Sigmoid colon (tissue), 7 donors: ENCODE data around the gene TSR3. TPM values are rescaled to one million over a fixed set of nuclear protein-coding genes. Genes with fewer than 3 reads are reported as not detected.

ENCODE experiments used
- DNase-seq: peaks from one replicate; pipeline ENCODE4 v3.0.0-alpha.2; 2019
- H3K27ac ChIP-seq, 4 donors: fragments of 200-600 bp; sonication (generic); one replicate each; pipeline ENCODE4 v1.5.1; 2016 to 2019; ENCODE audit warnings: mild to moderate bottlenecking in 1 of 4
- H3K27me3 ChIP-seq, 3 donors: fragments of 200-600 bp; sonication (generic); one replicate each; pipeline ENCODE4 v1.5.1; 2019; ENCODE audit warnings: mild to moderate bottlenecking in 1 of 3
- H3K36me3 ChIP-seq, 4 donors: fragments of 200-600 bp; sonication (generic); one replicate each; pipeline ENCODE4 v1.5.1; 2016 to 2019
- H3K4me1 ChIP-seq, 4 donors: fragments of 200-600 bp; sonication (generic); one replicate each; pipeline ENCODE4 v1.5.1; 2017 to 2019
- H3K4me3 ChIP-seq, 4 donors: fragments of 200-600 bp; sonication (generic); one replicate each; pipeline ENCODE4 v1.5.1; 2017 to 2019; ENCODE audit warnings: mild to moderate bottlenecking in 2 of 4, moderate library complexity in 1 of 4
- H3K9me3 ChIP-seq, 4 donors: fragments of 200-600 bp in 3 of 4; sonication (generic) in 3 of 4; one replicate each; pipeline versions ENCODE4 v1.5.1 to v1.6.1; 2013 to 2019
- EP300 ChIP-seq, 4 donors: sonication (generic); formaldehyde crosslinking; IDR thresholded peaks; one replicate each; pipeline ENCODE4 v1.6.1; 2017; ENCODE audit warnings: antibody characterized with exemption in 4 of 4
- POLR2A ChIP-seq, 2 donors: fragments of 450-650 bp; IDR thresholded peaks; one replicate each; pipeline ENCODE4 v1.6.1; 2016; ENCODE audit warnings: antibody characterized with exemption in 2 of 2, mild to moderate bottlenecking in 2 of 2, moderate library complexity in 2 of 2
- POLR2AphosphoS5 ChIP-seq, 4 donors: sonication (generic); formaldehyde crosslinking; IDR thresholded peaks; one replicate each; pipeline ENCODE4 v1.6.1; 2017; ENCODE audit warnings: antibody characterized with exemption in 4 of 4
- WGBS, 2 donors: extraction: QIAGEN DNeasy Blood & Tissue Kit; methylation state at CpG; one replicate each; pipeline ENCODE4 v1.1.7; 2013; 5-methylcytosine and 5-hydroxymethylcytosine counted together
- intact Hi-C: fragments of 100-400 bp; cut with DNase I; formaldehyde crosslinking; loops from one replicate; pipeline ENCODE4 v1.15.1; 2023
- polyA plus RNA-seq, 3 donors: library from polyadenylated mRNA; stranded (reverse); fragments of 200-250 nt; gene quantifications; one replicate each; pipeline ENCODE4 v1.2.3, GENCODE V29; 2013
- total RNA-seq, 4 donors: library from RNA; depleted of rRNA; stranded (reverse); fragments of >200 nt; gene quantifications; one replicate each; pipeline ENCODE4 v1.1.0, GENCODE V29; 2016
- TF ChIP-seq, protein P1 (sequence below), 4 experiments: fragments of 450-650 bp in 3 of 4; fragments of 200-600 bp in 1 of 4; IDR thresholded peaks; one replicate each; pipeline ENCODE4 v1.5.1; 2016 to 2019; ENCODE audit warnings: antibody characterized with exemption in 4 of 4, mild to moderate bottlenecking in 3 of 4, moderate library complexity in 2 of 4
- donor health status: healthy with polysubstance abuse.
- donor health status: Bipolar disorder and iron deficiency.
- donor health status: healthy.

The TSR3 gene
- total and polyA plus RNA-seq, 7 donors: 59.0 to 107 (median 83.4) TPM

DNA sequence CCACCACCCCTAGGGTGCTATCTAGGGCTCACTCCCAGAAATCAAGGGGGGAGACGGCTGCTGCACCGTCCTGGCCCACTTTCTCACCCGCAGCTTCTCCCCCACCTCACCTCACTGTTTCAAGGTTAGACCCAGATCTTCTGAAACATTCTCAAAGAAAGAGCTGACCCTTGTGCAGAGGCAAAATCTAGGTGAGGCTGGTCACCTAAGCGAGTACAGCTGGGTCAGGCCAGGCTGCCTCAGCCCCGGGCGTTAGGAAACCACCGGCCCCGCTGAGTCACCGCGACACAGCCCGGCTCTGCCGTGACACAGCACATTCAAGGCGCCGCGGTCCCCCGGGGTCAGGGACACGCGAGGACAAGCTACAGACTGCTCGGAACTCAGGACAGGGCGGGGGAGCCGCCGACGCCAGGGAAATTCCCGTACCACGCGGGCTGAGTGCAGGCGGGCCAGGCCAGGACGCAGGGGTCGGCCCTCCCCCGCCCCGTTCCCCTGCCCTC, 27.2 kb upstream of the TSR3 start:
- Histone ChIP-seq H3K4me3 (peak overlapping the region; percentile 22 to 62 (median 52)), H3K36me3 (peaks cover 0 to 44% (median 11%) of the 10 kb centered on the region in 4 donors), H3K27ac (peak overlapping the region; percentile 69 to 80 (median 74)), H3K9me3 (no peaks in the 10 kb centered on the region), H3K4me1 (peaks cover 0 to 24% (median 22%) of the 10 kb centered on the region in 4 donors), H3K27me3 (no peaks in the 10 kb centered on the region)
- TF ChIP-seq EP300 (IDR thresholded peaks at IDR 0.05): peak in 3 of 4 donors; percentile 7 to 73 (median 53)
- TF ChIP-seq, protein P1, sequence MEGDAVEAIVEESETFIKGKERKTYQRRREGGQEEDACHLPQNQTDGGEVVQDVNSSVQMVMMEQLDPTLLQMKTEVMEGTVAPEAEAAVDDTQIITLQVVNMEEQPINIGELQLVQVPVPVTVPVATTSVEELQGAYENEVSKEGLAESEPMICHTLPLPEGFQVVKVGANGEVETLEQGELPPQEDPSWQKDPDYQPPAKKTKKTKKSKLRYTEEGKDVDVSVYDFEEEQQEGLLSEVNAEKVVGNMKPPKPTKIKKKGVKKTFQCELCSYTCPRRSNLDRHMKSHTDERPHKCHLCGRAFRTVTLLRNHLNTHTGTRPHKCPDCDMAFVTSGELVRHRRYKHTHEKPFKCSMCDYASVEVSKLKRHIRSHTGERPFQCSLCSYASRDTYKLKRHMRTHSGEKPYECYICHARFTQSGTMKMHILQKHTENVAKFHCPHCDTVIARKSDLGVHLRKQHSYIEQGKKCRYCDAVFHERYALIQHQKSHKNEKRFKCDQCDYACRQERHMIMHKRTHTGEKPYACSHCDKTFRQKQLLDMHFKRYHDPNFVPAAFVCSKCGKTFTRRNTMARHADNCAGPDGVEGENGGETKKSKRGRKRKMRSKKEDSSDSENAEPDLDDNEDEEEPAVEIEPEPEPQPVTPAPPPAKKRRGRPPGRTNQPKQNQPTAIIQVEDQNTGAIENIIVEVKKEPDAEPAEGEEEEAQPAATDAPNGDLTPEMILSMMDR (IDR thresholded peaks at IDR 0.05): no peak
- peak in 2 of 4 donors; percentile 13 to 78 for TF ChIP-seq POLR2AphosphoS5 (IDR thresholded peaks at IDR 0.05)
- no peak for TF ChIP-seq POLR2A (IDR thresholded peaks at IDR 0.05)
- peak; percentile 86 for DNase-seq
- WGBS, 2 donors: 8 to 10% methylated on average over 31 of the region's 31 CpGs
- intact Hi-C loops: no loop called here

DNA sequence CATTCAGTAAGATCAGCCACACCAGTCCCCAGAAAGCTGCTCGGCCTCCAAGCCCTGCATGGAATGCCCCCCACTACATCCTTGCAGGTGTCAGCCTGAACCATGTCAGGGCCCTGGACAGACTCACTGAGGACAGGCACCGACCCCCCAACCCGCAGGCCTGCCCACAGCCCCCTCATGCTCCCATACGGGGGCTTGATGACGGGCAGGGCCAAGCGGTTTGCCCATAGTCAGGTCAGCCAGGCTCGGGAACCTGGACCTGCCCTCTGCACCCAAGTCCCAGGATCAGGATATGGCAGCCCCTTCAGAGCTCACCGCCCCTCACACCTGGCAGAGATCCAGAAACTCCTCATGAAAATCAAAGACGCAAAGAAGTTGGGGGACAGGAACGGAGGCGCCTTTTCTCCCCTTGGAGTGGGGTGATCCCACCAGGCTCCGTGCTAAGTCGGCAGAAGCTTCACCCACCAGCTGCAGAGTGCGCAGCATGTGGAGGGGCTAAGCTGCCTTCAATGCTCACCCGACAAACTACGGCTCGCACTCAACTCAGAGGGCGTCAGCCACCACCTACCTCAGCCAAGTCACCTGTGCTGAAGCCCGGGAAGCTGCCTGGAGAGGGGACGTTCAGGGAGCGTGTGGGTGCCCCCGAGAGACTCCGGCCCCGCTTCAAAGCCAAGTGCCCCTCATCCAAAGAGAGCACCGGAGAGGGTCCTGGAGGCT, 26.6 kb upstream of the TSR3 start:
- peak overlapping the region in 3 of 4 donors; percentile 50 to 62 (median 54) for H3K4me3 ChIP-seq
- no peaks in the 10 kb centered on the region for H3K9me3 ChIP-seq
- TF ChIP-seq, protein P1 (IDR thresholded peaks at IDR 0.05): no peak
- TF ChIP-seq POLR2A (IDR thresholded peaks at IDR 0.05): no peak
- no peak for TF ChIP-seq POLR2AphosphoS5 (IDR thresholded peaks at IDR 0.05)
- no peak for TF ChIP-seq EP300 (IDR thresholded peaks at IDR 0.05)
- H3K27me3 ChIP-seq: no peaks in the 10 kb centered on the region
- H3K4me1 ChIP-seq: peaks cover 0 to 24% (median 22%) of the 10 kb centered on the region in 4 donors
- intact Hi-C loops: no loop called here
- DNase-seq: no peak
- peak overlapping the region in 1 of 4 donors; percentile 80 for H3K27ac ChIP-seq
- WGBS, 2 donors: 96% methylated on average over 25 of the region's 25 CpGs
- peaks cover 0 to 39% (median 7%) of the 10 kb centered on the region in 4 donors for H3K36me3 ChIP-seq

DNA sequence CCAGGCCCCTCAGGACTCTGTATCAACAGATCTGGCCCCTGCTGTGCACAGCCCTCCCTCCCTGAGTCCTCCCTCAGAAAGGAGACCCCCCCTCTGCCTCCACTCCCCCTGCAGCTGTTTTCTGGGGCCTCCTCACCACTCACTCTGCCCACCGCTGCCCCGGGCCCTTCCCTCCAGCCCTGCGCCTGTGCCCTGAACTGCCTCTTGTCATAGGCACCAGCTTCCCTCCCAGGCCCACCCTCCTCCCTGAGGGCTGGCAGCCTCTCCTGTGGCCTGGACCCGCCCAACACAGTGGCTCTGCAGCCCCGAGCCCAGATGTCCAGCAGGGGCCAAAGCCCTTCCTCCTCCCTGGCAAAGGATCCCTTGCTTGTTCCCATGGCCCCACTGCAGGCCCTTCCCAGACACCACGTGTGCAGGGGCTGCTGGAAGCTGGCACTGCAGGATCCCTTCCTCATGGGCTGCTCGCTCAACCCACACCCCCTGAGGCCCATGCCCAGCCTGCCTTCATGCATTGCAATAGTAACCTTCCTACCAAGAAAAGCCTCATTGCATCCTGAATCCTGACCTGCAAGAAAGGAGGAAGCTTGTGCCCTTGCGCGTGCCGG, 25.8 kb upstream of the TSR3 start:
- Histone ChIP-seq H3K27me3 (no peaks in the 10 kb centered on the region), H3K36me3 (peaks cover 0 to 36% (median 6%) of the 10 kb centered on the region in 4 donors), H3K27ac (no peak overlapping the region), H3K4me1 (peaks cover 0 to 24% (median 22%) of the 10 kb centered on the region in 4 donors), H3K9me3 (no peaks in the 10 kb centered on the region), H3K4me3 (no peak overlapping the region)
- TF ChIP-seq EP300 (IDR thresholded peaks at IDR 0.05): no peak
- TF ChIP-seq, protein P1 (IDR thresholded peaks at IDR 0.05): no peak
- TF ChIP-seq POLR2A (IDR thresholded peaks at IDR 0.05): no peak
- no peak for TF ChIP-seq POLR2AphosphoS5 (IDR thresholded peaks at IDR 0.05)
- DNase-seq: no peak
- intact Hi-C loops: no loop called here
- 94 to 96% methylated on average over 10 of the region's 10 CpGs for WGBS, 2 donors

DNA sequence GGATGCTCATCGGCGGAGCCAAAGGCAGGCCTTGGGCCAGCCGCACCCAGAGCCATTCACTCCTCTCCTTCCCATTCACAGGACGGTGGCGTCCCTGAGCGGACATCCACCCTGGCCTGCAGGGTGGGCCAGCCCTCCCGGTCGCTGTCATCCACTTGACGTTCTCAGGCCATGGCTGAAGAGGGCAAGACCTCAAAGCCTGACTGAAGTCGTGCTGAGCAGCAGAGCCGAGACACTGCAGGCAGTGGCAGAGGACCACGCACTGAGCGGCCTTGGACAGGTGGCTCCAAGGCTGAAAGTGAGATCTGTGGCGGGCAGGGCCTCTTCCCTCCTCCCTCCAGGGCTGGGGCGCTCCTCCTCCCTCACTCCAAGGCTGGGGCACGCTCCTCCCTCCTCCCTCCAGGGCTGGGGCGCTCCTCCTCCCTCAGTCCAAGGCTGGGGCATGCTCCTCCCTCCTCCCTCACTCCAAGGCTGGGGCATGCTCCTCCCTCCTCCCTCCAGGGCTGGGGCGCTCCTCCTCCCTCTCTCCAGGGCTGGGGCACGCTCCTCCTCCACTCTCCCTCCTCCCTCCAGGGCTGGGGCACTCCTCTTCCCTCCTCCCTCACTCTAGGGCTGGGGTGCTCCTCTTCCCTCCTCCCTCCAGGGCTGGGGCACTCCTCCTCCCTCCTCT, 24.2 kb upstream of the TSR3 start:
- H3K27me3 ChIP-seq: no peaks in the 10 kb centered on the region
- no peak for TF ChIP-seq POLR2AphosphoS5 (IDR thresholded peaks at IDR 0.05)
- 94 to 95% methylated on average over 19 of the region's 19 CpGs for WGBS, 2 donors
- DNase-seq: no peak
- no peaks in the 10 kb centered on the region for H3K9me3 ChIP-seq
- H3K27ac ChIP-seq: no peak overlapping the region
- peaks cover 0 to 24% (median 22%) of the 10 kb centered on the region in 4 donors for H3K4me1 ChIP-seq
- H3K4me3 ChIP-seq: no peak overlapping the region
- H3K36me3 ChIP-seq: peaks cover 3 to 28% (median 6%) of the 10 kb centered on the region in 4 donors
- intact Hi-C loops: no loop called here

DNA sequence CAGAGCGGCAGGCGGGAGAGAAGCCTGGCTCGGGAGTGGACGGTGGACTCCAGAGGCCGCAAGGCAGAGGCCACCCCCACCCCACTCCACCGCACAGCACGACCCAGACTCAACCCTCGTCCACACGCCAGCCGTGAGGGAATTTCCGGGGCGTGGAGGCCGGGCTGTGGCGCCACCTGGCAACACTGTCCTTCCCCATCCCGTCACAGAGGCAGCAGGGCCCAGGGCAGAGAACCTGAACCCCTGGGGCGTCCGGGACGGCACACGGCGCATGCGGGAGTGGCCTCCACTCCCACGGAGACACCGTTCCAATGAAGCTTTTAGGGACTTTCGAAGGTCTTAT, 23.6 kb upstream of the TSR3 start:
- WGBS, 2 donors: 87 to 92% methylated on average over 24 of the region's 24 CpGs
- no peaks in the 10 kb centered on the region for H3K9me3 ChIP-seq
- DNase-seq: no peak
- H3K4me1 ChIP-seq: peaks cover 0 to 24% (median 22%) of the 10 kb centered on the region in 4 donors
- H3K36me3 ChIP-seq: peaks cover under 1 to 27% (median 6%) of the 10 kb centered on the region in 4 donors
- H3K27me3 ChIP-seq: no peaks in the 10 kb centered on the region
- intact Hi-C loops: no loop called here
- no peak overlapping the region for H3K27ac ChIP-seq
- H3K4me3 ChIP-seq: no peak overlapping the region
- TF ChIP-seq EP300 (IDR thresholded peaks at IDR 0.05): no peak
- no peak for TF ChIP-seq POLR2AphosphoS5 (IDR thresholded peaks at IDR 0.05)
- no peak for TF ChIP-seq POLR2A (IDR thresholded peaks at IDR 0.05)
- TF ChIP-seq, protein P1 (IDR thresholded peaks at IDR 0.05): no peak
